Transverse colon (tissue), 4 donors: ENCODE measurements around the gene ERICH4. TPM values are rescaled to one million over a fixed set of nuclear protein-coding genes. Genes with fewer than 3 reads are reported as not detected.

ENCODE experiments used
- DNase-seq: peaks from one replicate; pipeline ENCODE4 v3.0.0-alpha.2; 2019
- H3K27ac ChIP-seq, 4 donors: fragments of 200-600 bp; sonication (generic); 2 replicates each; pipeline ENCODE4 v1.5.1; 2016 to 2018; ENCODE audit warnings: inconsistent platforms in 4 of 4
- H3K27me3 ChIP-seq: fragments of 200-600 bp; sonication (generic); 2 replicates; pipeline ENCODE4 v1.5.1; 2017; ENCODE audit warnings: inconsistent platforms
- H3K36me3 ChIP-seq, 4 donors: fragments of 200-600 bp; sonication (generic); 2 replicates each; pipeline ENCODE4 v1.5.1; 2017 to 2019; ENCODE audit warnings: inconsistent platforms in 4 of 4
- H3K4me1 ChIP-seq, 4 donors: fragments of 200-600 bp; sonication (generic); 2 replicates each; pipeline ENCODE4 v1.5.1; 2017 to 2020; ENCODE audit warnings: inconsistent platforms in 4 of 4
- H3K4me3 ChIP-seq, 4 donors: fragments of 200-600 bp; sonication (generic); 1 replicate in 1 of 4; 2 replicates in 3 of 4; pipeline versions ENCODE4 v1.5.1 to v1.6.1; 2017 to 2019; ENCODE audit warnings: inconsistent platforms in 4 of 4
- H3K9me3 ChIP-seq, 2 donors: fragments of 200-600 bp; sonication (generic); 2 replicates each; pipeline ENCODE4 v1.5.1; 2017 to 2019; ENCODE audit warnings: inconsistent platforms in 2 of 2
- EP300 ChIP-seq: sonication (generic); formaldehyde crosslinking; IDR thresholded peaks from one replicate; pipeline ENCODE4 v1.6.1; 2017; ENCODE audit warnings: antibody characterized with exemption, low read depth
- POLR2A ChIP-seq: fragments of 450-650 bp; IDR thresholded peaks from one replicate; pipeline ENCODE4 v1.6.1; 2016; ENCODE audit warnings: antibody characterized with exemption, mild to moderate bottlenecking, moderate library complexity
- POLR2AphosphoS5 ChIP-seq, 3 donors: sonication (generic); formaldehyde crosslinking; IDR thresholded peaks; one replicate each; pipeline ENCODE4 v1.6.1; 2016; ENCODE audit warnings: antibody characterized with exemption in 3 of 3
- WGBS, 2 donors: methylation state at CpG; one replicate each; pipeline ENCODE4 v1.1.5; 2018; ENCODE audit warnings: low coverage in 1 of 2; 5-methylcytosine and 5-hydroxymethylcytosine counted together
- in situ Hi-C, 4 donors: fragments of 200-750 bp; cut with MboI; loops; one replicate each; pipeline versions ENCODE4 v1.15.0 to v1.15.1; 2017; ENCODE audit warnings: low sequenced_read_pairs in 3 of 4, low pct_ligation_motif_present in 1 of 4, low pct_unique_long_range_greater_than_20kb in 1 of 4
- intact Hi-C: fragments of 100-400 bp; cut with DNase I; formaldehyde crosslinking; loops from one replicate; pipeline ENCODE4 v1.15.1; 2023; ENCODE audit warnings: low total_unique reads
- total RNA-seq, 4 donors: library from RNA; depleted of rRNA; stranded (reverse); fragments of >200 nt; gene quantifications; one replicate each; pipeline ENCODE4 v1.1.0, GENCODE V29; 2016
- TF ChIP-seq, protein P1 (sequence below), 5 experiments: fragments of 200-600 bp in 3 of 5; fragments of 450-650 bp in 2 of 5; sonication (generic) in 3 of 5; IDR thresholded peaks; 1 replicate in 2 of 5; 2 replicates in 3 of 5; pipeline ENCODE4 v1.5.1; 2016 to 2017; ENCODE audit warnings: antibody characterized with exemption in 5 of 5, inconsistent platforms in 3 of 5, mild to moderate bottlenecking in 2 of 5, moderate library complexity in 1 of 5

Gene ERICH4
- total RNA-seq, 4 donors from 2014 or later = not detected

DNA sequence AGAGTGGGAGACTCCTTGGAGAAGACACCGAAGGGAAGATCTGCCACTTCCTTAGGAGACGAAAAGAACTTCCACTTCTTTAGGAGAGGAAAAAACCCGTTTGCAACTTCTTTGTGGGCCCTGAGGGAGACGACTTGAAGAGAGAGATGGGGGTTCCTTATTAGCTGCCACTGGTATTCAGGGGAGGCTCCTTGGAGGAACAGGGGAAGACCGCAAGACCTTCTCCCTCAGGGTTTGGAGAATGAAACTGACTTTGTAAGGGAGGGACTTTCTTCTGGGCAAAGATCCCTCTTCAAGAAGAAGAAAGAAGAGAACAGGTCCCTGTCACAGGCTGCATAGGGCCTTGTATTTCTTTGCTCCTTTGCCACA lies 44.9 kb upstream of the ERICH4 start:
- H3K4me3 ChIP-seq = peak overlapping the region; percentile 82 to 100 (median 94)
- H3K27me3 ChIP-seq = no peaks in the 10 kb centered on the region
- DNase-seq = no peak
- TF ChIP-seq EP300 (no peak), POLR2AphosphoS5 (IDR thresholded peaks at IDR 0.05) (no peak), POLR2A (no peak)
- TF ChIP-seq, protein P1, sequence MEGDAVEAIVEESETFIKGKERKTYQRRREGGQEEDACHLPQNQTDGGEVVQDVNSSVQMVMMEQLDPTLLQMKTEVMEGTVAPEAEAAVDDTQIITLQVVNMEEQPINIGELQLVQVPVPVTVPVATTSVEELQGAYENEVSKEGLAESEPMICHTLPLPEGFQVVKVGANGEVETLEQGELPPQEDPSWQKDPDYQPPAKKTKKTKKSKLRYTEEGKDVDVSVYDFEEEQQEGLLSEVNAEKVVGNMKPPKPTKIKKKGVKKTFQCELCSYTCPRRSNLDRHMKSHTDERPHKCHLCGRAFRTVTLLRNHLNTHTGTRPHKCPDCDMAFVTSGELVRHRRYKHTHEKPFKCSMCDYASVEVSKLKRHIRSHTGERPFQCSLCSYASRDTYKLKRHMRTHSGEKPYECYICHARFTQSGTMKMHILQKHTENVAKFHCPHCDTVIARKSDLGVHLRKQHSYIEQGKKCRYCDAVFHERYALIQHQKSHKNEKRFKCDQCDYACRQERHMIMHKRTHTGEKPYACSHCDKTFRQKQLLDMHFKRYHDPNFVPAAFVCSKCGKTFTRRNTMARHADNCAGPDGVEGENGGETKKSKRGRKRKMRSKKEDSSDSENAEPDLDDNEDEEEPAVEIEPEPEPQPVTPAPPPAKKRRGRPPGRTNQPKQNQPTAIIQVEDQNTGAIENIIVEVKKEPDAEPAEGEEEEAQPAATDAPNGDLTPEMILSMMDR (IDR thresholded peaks at IDR 0.05) = no peak
- intact Hi-C loops = no loop called here
- no peaks in the 10 kb centered on the region for H3K36me3 ChIP-seq
- peaks cover 5 to 34% (median 21%) of the 10 kb centered on the region in 4 donors for H3K4me1 ChIP-seq
- no peaks in the 10 kb centered on the region for H3K9me3 ChIP-seq
- H3K27ac ChIP-seq = peak overlapping the region; percentile 83 to 93 (median 90)
- 1 to 2% methylated on average over 4 to 5 of the region's 5 CpGs for WGBS, 2 donors
- in situ Hi-C loops = no loop called here

DNA sequence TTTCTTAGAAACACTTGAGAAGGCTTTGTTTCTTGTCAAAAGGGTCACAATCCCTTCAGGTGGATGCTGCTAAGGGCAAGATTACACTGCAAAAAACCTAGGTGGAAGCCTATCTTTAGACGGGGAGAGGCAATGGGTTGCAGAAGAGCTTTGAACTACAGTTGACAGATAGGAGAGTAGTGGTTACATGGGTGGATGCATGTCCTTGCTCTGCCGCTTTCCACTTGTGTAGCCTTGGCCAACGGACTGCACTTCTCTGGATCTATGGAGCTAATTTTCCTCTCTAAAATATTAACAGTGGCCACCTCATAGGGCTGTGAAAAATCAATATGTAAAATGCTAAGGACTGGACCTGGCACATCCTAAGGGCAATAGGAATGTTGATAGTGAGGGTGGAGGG lies 44.4 kb upstream of the ERICH4 start:
- intact Hi-C loops (no loop called here), in situ Hi-C loops (no loop called here)
- Histone ChIP-seq H3K36me3 (no peaks in the 10 kb centered on the region), H3K27ac (peak overlapping the region in 1 of 4 donors; percentile 92), H3K9me3 (no peaks in the 10 kb centered on the region), H3K4me1 (peaks cover 5 to 34% (median 21%) of the 10 kb centered on the region in 4 donors), H3K27me3 (no peaks in the 10 kb centered on the region), H3K4me3 (peak overlapping the region; percentile 82 to 100 (median 94))
- TF ChIP-seq POLR2AphosphoS5 (IDR thresholded peaks at IDR 0.05) (no peak), EP300 (no peak), POLR2A (no peak)
- TF ChIP-seq, protein P1 (IDR thresholded peaks at IDR 0.05) = no peak
- WGBS, 2 donors = 31 to 42% methylated on average over 3 of the region's 3 CpGs
- DNase-seq = no peak

DNA sequence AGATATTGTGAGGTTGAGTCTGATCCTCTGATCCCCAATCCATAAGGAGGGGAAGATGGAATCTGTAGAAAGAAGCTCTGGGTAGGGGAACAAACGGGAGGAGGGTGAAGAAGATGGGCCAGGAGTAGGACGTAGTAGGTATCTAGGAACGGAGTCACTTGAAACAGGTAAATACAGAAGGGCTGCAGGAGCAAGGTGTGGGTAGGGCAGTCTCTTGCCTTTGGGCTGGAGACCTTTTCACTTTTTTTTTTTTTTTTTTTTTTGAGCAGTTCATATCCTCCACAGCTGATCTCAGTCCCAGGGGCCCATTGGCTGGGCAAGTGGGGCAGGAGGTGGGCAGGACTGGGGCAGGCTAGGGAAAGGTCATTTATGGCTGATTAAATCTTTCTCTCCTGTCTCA lies 43.9 kb upstream of the ERICH4 start:
- Histone ChIP-seq H3K27ac (no peak overlapping the region), H3K9me3 (no peaks in the 10 kb centered on the region), H3K27me3 (no peaks in the 10 kb centered on the region), H3K4me1 (peaks cover 5 to 34% (median 21%) of the 10 kb centered on the region in 4 donors), H3K36me3 (no peaks in the 10 kb centered on the region), H3K4me3 (peak overlapping the region in 1 of 4 donors; percentile 100)
- TF ChIP-seq POLR2A = no peak
- TF ChIP-seq, protein P1 (IDR thresholded peaks at IDR 0.05) = no peak
- TF ChIP-seq EP300 = no peak
- no peak for TF ChIP-seq POLR2AphosphoS5 (IDR thresholded peaks at IDR 0.05)
- in situ Hi-C loops = no loop called here
- intact Hi-C loops = no loop called here
- 68 to 81% methylated on average over 3 of the region's 3 CpGs for WGBS, 2 donors
- DNase-seq = no peak

DNA sequence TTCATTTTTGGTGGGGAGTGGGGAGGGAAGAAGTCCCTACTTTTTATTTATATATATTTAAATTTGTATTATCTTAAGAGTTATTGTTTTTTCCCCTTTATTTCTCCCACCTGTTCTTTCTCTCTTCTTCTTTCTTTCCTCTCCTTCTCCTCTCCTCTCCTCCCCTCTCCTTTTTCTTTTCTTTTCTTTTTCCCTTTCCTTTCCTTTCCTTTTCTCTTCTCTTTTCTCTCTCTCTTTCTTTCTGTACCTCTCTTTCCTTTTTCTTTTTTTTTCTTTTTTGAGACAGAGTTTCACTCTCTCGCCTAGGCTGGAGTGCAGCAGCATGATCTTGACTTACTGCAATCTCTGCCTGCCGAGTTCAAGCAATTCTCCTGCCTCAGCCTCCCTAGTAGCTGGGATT lies 43.4 kb upstream of the ERICH4 start:
- Histone ChIP-seq H3K36me3 (no peaks in the 10 kb centered on the region), H3K4me3 (no peak overlapping the region), H3K4me1 (peaks cover 5 to 34% (median 21%) of the 10 kb centered on the region in 4 donors), H3K27ac (no peak overlapping the region), H3K27me3 (no peaks in the 10 kb centered on the region), H3K9me3 (no peaks in the 10 kb centered on the region)
- TF ChIP-seq, protein P1 (IDR thresholded peaks at IDR 0.05) = no peak
- TF ChIP-seq EP300 (no peak), POLR2AphosphoS5 (IDR thresholded peaks at IDR 0.05) (no peak), POLR2A (no peak)
- DNase-seq = no peak
- intact Hi-C loops (no loop called here), in situ Hi-C loops (no loop called here)
- 89 to 93% methylated on average over 2 of the region's 2 CpGs for WGBS, 2 donors
